ENCODE data around the gene HNF4A. TPM values are rescaled to one million over a fixed set of nuclear protein-coding genes. Genes with fewer than 3 reads are reported as not detected.

The HNF4A gene
- total RNA-seq, 2 experiments from 2014 or later, result not detected

DNA sequence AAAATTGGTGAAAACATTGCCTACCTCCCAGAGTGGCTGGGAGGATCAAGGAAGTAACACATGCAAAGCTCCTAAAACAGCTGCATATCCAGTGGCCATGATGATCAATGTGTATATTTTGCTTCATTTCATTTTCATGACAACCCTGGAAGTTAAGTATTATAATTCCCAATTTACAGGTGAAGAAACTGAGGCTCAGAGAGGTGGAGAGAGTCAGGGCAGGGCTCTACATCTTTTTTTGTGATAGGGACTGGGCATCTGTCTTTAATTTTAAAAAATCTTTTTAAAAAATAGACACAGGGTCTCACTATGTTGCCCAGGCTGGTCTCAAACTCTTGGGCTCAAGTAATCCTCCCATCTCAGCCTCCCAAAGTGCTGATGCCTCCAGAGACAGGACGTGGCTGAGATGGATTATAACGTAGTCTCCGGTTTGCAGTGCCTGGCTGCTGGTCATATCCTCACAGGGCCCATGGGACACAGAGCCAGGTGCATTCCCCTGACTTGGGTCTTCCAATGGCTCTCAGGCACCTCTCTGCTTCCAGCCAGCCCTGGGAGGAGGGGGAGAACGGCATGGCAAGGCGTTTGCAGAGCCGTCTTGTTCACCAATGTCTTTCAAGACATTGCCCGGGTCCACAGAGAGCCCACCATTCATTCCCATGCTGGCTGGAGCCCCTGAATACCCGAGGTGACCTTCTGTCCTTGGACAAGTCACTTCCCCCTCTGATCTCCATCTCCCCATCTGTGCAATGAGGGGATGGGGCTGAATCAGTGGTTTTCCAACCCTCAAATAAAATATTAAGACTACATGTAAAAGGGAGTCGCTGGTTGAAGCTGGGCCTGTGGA, 38.3 kb downstream of the HNF4A start:
- DNase-seq, result no peak
- no peak for TF ChIP-seq CTCF (IDR thresholded peaks at IDR 0.05)
- ChIA-PET POLR2A (no interaction called here), CTCF (no interaction called here)
- Mint-ChIP-seq H3K9me3 (no peaks in the 10 kb centered on the region), H3K27me3 (peaks cover 5% of the 10 kb centered on the region), H3K4me1 (ENCODE audit: low read depth) (no peaks in the 10 kb centered on the region), H3K27ac (no peak overlapping the region), H3K36me3 (ENCODE audit: low read depth) (no peaks in the 10 kb centered on the region), H3K4me3 (no peak overlapping the region)
- Histone ChIP-seq H3K27me3 (ENCODE audit: control insufficient read depth in 1 of 2, insufficient read depth in 2 of 2, low read length in 2 of 2) (no peaks in the 10 kb centered on the region), H3K4me1 (ENCODE audit: insufficient read depth, low read length) (peaks cover 2% of the 10 kb centered on the region), H3K36me3 (ENCODE audit: insufficient read depth, low read length) (no peaks in the 10 kb centered on the region), H3K27ac (ENCODE audit: low read depth in 1 of 2, low read length in 2 of 2) (no peak overlapping the region), H3K4me3 (ENCODE audit: low read length) (no peak overlapping the region), H3K9me3 (ENCODE audit: control insufficient read depth in 1 of 2, insufficient read depth in 1 of 2, low read length in 2 of 2) (no peaks in the 10 kb centered on the region)
- no peak for ATAC-seq (ENCODE audit: poor library complexity)
- intact Hi-C loops (cut with DNase I, micrococcal nuclease), result no loop called here

DNA sequence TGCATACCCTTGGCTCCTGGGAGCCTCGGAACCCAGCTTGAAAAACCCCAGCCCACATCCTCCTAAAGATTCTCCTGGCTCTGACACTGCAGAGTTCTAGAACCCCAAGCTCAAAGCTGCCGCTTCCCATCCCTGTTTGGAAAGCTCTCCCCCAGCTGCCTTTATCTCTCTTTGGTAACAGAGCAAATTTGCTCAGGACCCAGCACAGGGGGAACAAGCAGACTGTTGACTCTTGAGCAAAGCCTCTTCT, 38.9 kb downstream of the HNF4A start:
- no peaks in the 10 kb centered on the region for H3K9me3 ChIP-seq (ENCODE audit: control insufficient read depth in 1 of 2, insufficient read depth in 1 of 2, low read length in 2 of 2)
- H3K4me1 ChIP-seq (ENCODE audit: insufficient read depth, low read length), result no peaks in the 10 kb centered on the region
- no peak overlapping the region for H3K4me3 ChIP-seq (ENCODE audit: low read length)
- Mint-ChIP-seq H3K27ac (no peak overlapping the region), H3K4me1 (ENCODE audit: low read depth) (no peaks in the 10 kb centered on the region), H3K4me3 (no peak overlapping the region), H3K27me3 (peaks cover 5% of the 10 kb centered on the region), H3K9me3 (no peaks in the 10 kb centered on the region), H3K36me3 (ENCODE audit: low read depth) (no peaks in the 10 kb centered on the region)
- CTCF ChIA-PET, result no interaction called here
- ATAC-seq (ENCODE audit: poor library complexity), result no peak
- no peak for TF ChIP-seq CTCF (IDR thresholded peaks at IDR 0.05)
- intact Hi-C loops (cut with DNase I, micrococcal nuclease), result no loop called here
- no peak overlapping the region for H3K27ac ChIP-seq (ENCODE audit: low read depth in 1 of 2, low read length in 2 of 2)
- POLR2A ChIA-PET, result no interaction called here
- no peaks in the 10 kb centered on the region for H3K27me3 ChIP-seq (ENCODE audit: control insufficient read depth in 1 of 2, insufficient read depth in 2 of 2, low read length in 2 of 2)
- H3K36me3 ChIP-seq (ENCODE audit: insufficient read depth, low read length), result no peaks in the 10 kb centered on the region
- no peak for DNase-seq

GRCh38 chr20:44394702-44395460, 39.4 kb downstream of the HNF4A start:
- CTCF ChIA-PET, result no interaction called here
- no peaks in the 10 kb centered on the region for H3K36me3 Mint-ChIP-seq (ENCODE audit: low read depth)

More at GRCh38 chr20:44394702-44395460, 39.4 kb downstream of the HNF4A start:
- H3K36me3 ChIP-seq (ENCODE audit: insufficient read depth, low read length), result no peaks in the 10 kb centered on the region
- H3K4me1 ChIP-seq (ENCODE audit: insufficient read depth, low read length), result no peaks in the 10 kb centered on the region
- ATAC-seq (ENCODE audit: poor library complexity) (no peak), DNase-seq (no peak)
- intact Hi-C loops (cut with DNase I, micrococcal nuclease), result no loop called here
- H3K4me3 ChIP-seq (ENCODE audit: low read length), result no peak overlapping the region
- Mint-ChIP-seq H3K4me1 (ENCODE audit: low read depth) (no peaks in the 10 kb centered on the region), H3K27me3 (peaks cover 5% of the 10 kb centered on the region), H3K9me3 (no peaks in the 10 kb centered on the region), H3K4me3 (no peak overlapping the region), H3K27ac (no peak overlapping the region)
- H3K27me3 ChIP-seq (ENCODE audit: control insufficient read depth in 1 of 2, insufficient read depth in 2 of 2, low read length in 2 of 2), result no peaks in the 10 kb centered on the region
- H3K9me3 ChIP-seq (ENCODE audit: control insufficient read depth in 1 of 2, insufficient read depth in 1 of 2, low read length in 2 of 2), result no peaks in the 10 kb centered on the region
- POLR2A ChIA-PET, result interaction anchor here (0.7 kb wide), 1 partner anchor 140 kb away, joined by 3 read pairs; no protein-coding TSS in a partner anchor
- H3K27ac ChIP-seq (ENCODE audit: low read depth in 1 of 2, low read length in 2 of 2), result no peak overlapping the region
- TF ChIP-seq CTCF (IDR thresholded peaks at IDR 0.05), result no peak

Data from CD4-positive, alpha-beta T cell (primary cell).